GM18868 (cell line): Measurements from ENCODE around the gene RPGRIP1.
"Not testable (repeated sequence)": the region's sequence is repeated elsewhere in the genome, so short reads cannot be mapped to it uniquely, and the experiment has no call there.

ENCODE experiments used
- ATAC-seq: cut with Tn5 transposase; IDR thresholded peaks from one replicate; pipeline ENCODE4 v1.9.1; 2021; ENCODE audit warnings: mild to moderate bottlenecking, moderate library complexity; ENCODE audit not compliant: unreplicated experiment

The RPGRIP1 gene

GRCh38 chr14:21279783-21280182 lies at the start of gene RPGRIP1:
Gene RPGRIP1, plus strand, starts transcription at chr14:21280083. Its CDS starts 7,894 bp downstream, at chr14:21287977.
- ATAC-seq = no peak

- ATAC-seq = no peak
These were observed 48.7 kb upstream of the RPGRIP1 start for GRCh38 chr14:21231020-21231652.

- no peak for ATAC-seq
These were observed 46.3 kb upstream of the RPGRIP1 start for GRCh38 chr14:21233457-21234076.

GRCh38 chr14:21234112-21234511 lies 45.8 kb upstream of the RPGRIP1 start:
- ATAC-seq = no peak

- no peak for ATAC-seq
These were observed 42.7 kb upstream of the RPGRIP1 start for GRCh38 chr14:21236948-21237797.

GRCh38 chr14:21238823-21239518 lies 40.9 kb upstream of the RPGRIP1 start:
- no peak for ATAC-seq

- ATAC-seq = no peak
These were observed 39.5 kb upstream of the RPGRIP1 start for GRCh38 chr14:21240417-21240816.

- no peak for ATAC-seq
These were observed 38.6 kb upstream of the RPGRIP1 start for GRCh38 chr14:21241218-21241819.

GRCh38 chr14:21244544-21244943 lies 35.3 kb upstream of the RPGRIP1 start:
- no peak for ATAC-seq

GRCh38 chr14:21245813-21246212 lies 34.1 kb upstream of the RPGRIP1 start:
- no peak for ATAC-seq

- no peak for ATAC-seq
These were observed 31.5 kb upstream of the RPGRIP1 start for GRCh38 chr14:21248338-21248737.

GRCh38 chr14:21248739-21249411 lies 31.0 kb upstream of the RPGRIP1 start:
- no peak for ATAC-seq

- ATAC-seq = no peak
These were observed 28.7 kb upstream of the RPGRIP1 start for GRCh38 chr14:21251215-21251614.

GRCh38 chr14:21252149-21252548 lies 27.7 kb upstream of the RPGRIP1 start:
- no peak for ATAC-seq

GRCh38 chr14:21255385-21256101 lies 24.3 kb upstream of the RPGRIP1 start:
- ATAC-seq = no peak

GRCh38 chr14:21256102-21256447 lies 23.8 kb upstream of the RPGRIP1 start:
- not testable (repeated sequence) for ATAC-seq

- ATAC-seq = no peak
These were observed 23.1 kb upstream of the RPGRIP1 start for GRCh38 chr14:21256539-21257393.

- no peak for ATAC-seq
These were observed 22.4 kb upstream of the RPGRIP1 start for GRCh38 chr14:21257394-21257909.
